H1 (cell line): ENCODE measurements around the gene BCL2.

Experiments
- ATF2 ChIP-seq: IDR thresholded peaks from 2 replicates; pipeline ENCODE4 v1.6.1; 2012; ENCODE audit warnings: low read length, inconsistent platforms
- CTCF ChIP-seq, 3 experiments: IDR thresholded peaks; 1 replicate in 2 of 3; 2 replicates in 1 of 3; pipeline versions ENCODE4 v1.5.1 to v1.6.1; 2011; ENCODE audit warnings: low read length in 3 of 3, mild to moderate bottlenecking in 3 of 3, inconsistent platforms in 2 of 3, low read depth in 1 of 3, moderate library complexity in 1 of 3; ENCODE audit not compliant: insufficient read depth in 1 of 3; ENCODE audit errors: control extremely low read depth in 1 of 3
- GTF2F1 ChIP-seq: IDR thresholded peaks from 2 replicates; pipeline ENCODE4 v1.6.1; 2012; ENCODE audit warnings: low read depth, low read length, improper control_type of control experiment, borderline replicate concordance
- POLR2A ChIP-seq, 2 experiments: IDR thresholded peaks; 1 replicate in 1 of 2; 2 replicates in 1 of 2; pipeline ENCODE4 v1.6.1; 2011; ENCODE audit warnings: low read depth in 2 of 2, low read length in 2 of 2, mild to moderate bottlenecking in 2 of 2; ENCODE audit errors: control extremely low read depth in 1 of 2
- POLR2AphosphoS5 ChIP-seq: IDR thresholded peaks from 2 replicates; pipeline ENCODE4 v1.6.1; 2011; ENCODE audit warnings: low read depth, low read length
- RXRA ChIP-seq: IDR thresholded peaks from 2 replicates; pipeline ENCODE4 v1.6.1; 2011; ENCODE audit warnings: low read depth, mild to moderate bottlenecking, low read length, moderate library complexity; ENCODE audit not compliant: insufficient read depth
- TBP ChIP-seq: IDR thresholded peaks from 2 replicates; pipeline ENCODE4 v1.6.1; 2011; ENCODE audit warnings: low read depth, low read length, improper control_type of control experiment

DNA sequence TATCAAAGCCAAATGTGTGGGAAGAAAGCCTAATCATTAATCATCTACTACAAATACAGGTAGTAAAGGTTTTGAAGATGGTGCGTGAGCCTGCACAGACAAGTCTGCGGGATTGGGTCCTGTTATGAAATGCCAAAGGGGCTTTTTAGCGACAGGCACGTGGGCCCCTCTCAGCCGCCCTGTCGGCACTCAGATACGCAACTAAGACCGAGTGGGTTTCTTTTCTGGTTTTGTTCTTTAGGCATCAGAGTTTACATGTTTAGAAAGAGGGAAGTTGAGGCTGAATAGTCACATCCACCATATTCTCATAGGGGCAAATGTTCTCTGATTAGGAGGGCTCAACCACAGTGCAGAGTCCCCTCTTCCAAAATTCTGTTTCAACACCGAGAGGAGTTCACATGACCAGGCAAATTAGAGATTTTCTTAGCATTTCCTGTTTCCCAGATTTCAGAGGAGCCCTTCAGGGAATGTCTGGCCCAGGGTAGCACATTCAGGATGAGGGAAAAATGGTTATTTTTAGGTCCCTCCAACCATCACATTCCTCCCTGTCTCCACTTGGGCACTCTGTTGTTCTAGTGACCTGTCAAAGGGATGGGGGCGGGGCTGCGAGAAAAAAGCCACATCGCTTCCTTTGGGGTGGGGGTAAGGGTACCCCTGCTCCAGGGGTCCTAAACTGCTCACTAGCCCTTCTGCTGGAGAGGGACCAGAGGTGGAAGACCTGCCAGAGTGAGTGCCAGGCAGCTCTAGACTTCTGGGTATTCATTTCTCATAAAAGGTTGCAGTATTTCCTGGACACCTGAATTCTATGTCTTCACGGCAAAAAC is 159.2 kb downstream of the BCL2 start:
- TF ChIP-seq RXRA = no peak
- no peak for TF ChIP-seq POLR2A (IDR thresholded peaks at IDR 0.05; ENCODE audit: control extremely low read depth in 1 of 2, low read depth in 2 of 2, low read length in 2 of 2)
- TF ChIP-seq CTCF (IDR thresholded peaks at IDR 0.05; ENCODE audit: control extremely low read depth in 1 of 3, insufficient read depth in 1 of 3, low read depth in 1 of 3, low read length in 3 of 3) = no peak
- no peak for TF ChIP-seq TBP
- TF ChIP-seq POLR2AphosphoS5 = no peak
- TF ChIP-seq ATF2 = no peak
- TF ChIP-seq GTF2F1 = no peak
